DND-41 (cell line): ENCODE data around the gene CFD.

ENCODE experiments used
- CTCF ChIP-seq: IDR thresholded peaks from 2 replicates; pipeline ENCODE4 v1.5.1; 2012; ENCODE audit warnings: borderline replicate concordance, low read length, moderate library complexity, mild to moderate bottlenecking; ENCODE audit not compliant: poor library complexity, severe bottlenecking; ENCODE audit errors: extremely low read depth
- EZH2 ChIP-seq: IDR thresholded peaks from 3 replicates; pipeline ENCODE4 v1.6.1; 2012; ENCODE audit warnings: borderline replicate concordance, low read depth, mild to moderate bottlenecking, moderate library complexity, low read length, inconsistent platforms; ENCODE audit not compliant: severe bottlenecking

GRCh38 chr19:876089-876488 is 16.6 kb downstream of the CFD start:
- TF ChIP-seq EZH2 (no peak), CTCF (no peak)
